ENCODE results near the gene NR1D2.

GRCh38 chr3:23934253-23934652 is 10.8 kb upstream of the NR1D2 start:
- TF ChIP-seq SUZ12 (IDR thresholded peaks at IDR 0.05; ENCODE audit: extremely low read depth, insufficient read depth, insufficient read length) (no peak), YY1 (IDR thresholded peaks at IDR 0.05; ENCODE audit: insufficient read depth, insufficient read length) (no peak), ZNF274 (IDR thresholded peaks at IDR 0.05; ENCODE audit: low read depth, low read length) (no peak)

Measured in NT2/D1 (cell line).